OCI-LY1 (cell line): ENCODE measurements around the gene HSFX2.

Experiments used
- H2AFZ ChIP-seq: fragments of 200-600 bp; sonication (generic), shearing (Covaris generic); 2 replicates; pipeline ENCODE4 v1.6.0; 2014; ENCODE audit warnings: antibody characterized with exemption, mild to moderate bottlenecking, low read length
- H3F3A ChIP-seq: fragments of 200-600 bp; sonication (generic), shearing (Covaris generic); 2 replicates; pipeline ENCODE4 v1.6.0; 2014; ENCODE audit warnings: mild to moderate bottlenecking, antibody characterized with exemption, low read length, moderate library complexity; ENCODE audit not compliant: insufficient read depth
- H3K27ac ChIP-seq: fragments of 200-600 bp; sonication (generic); 2 replicates; pipeline ENCODE4 v1.5.1; 2014; ENCODE audit warnings: low read length, mixed run types, mild to moderate bottlenecking, low read depth; ENCODE audit not compliant: poor library complexity, severe bottlenecking
- H3K27me3 ChIP-seq: fragments of 200-600 bp; sonication (generic); 2 replicates; pipeline ENCODE4 v1.6.0; 2014; ENCODE audit warnings: antibody characterized with exemption, mild to moderate bottlenecking, low read length, moderate library complexity; ENCODE audit not compliant: insufficient read depth
- H3K36me3 ChIP-seq: fragments of 200-600 bp; sonication (generic); 2 replicates; pipeline ENCODE4 v1.6.1; 2014; ENCODE audit warnings: mild to moderate bottlenecking, antibody characterized with exemption, low read length, moderate library complexity, mixed read lengths; ENCODE audit not compliant: insufficient read depth
- H3K4me1 ChIP-seq: fragments of 200-600 bp; sonication (generic); 2 replicates; pipeline ENCODE4 v1.5.1; 2014; ENCODE audit warnings: mild to moderate bottlenecking, low read length, moderate library complexity; ENCODE audit not compliant: insufficient read depth, severe bottlenecking
- H3K4me2 ChIP-seq: fragments of 200-600 bp; sonication (generic), shearing (Covaris generic); 2 replicates; pipeline ENCODE4 v1.6.1; 2014; ENCODE audit warnings: low read length
- H3K4me3 ChIP-seq: fragments of 200-600 bp; sonication (generic); 2 replicates; pipeline ENCODE4 v1.5.1; 2014; ENCODE audit warnings: low read length, low read depth, mild to moderate bottlenecking, mixed read lengths; ENCODE audit not compliant: poor library complexity, severe bottlenecking
- H3K79me2 ChIP-seq: fragments of 200-600 bp; shearing (Covaris generic); 2 replicates; pipeline ENCODE4 v1.6.1; 2016; ENCODE audit warnings: mixed run types, low read length, mixed read lengths; ENCODE audit not compliant: insufficient read depth
- H3K9ac ChIP-seq: fragments of 200-600 bp; sonication (generic), shearing (Covaris generic); 2 replicates; pipeline ENCODE4 v1.6.1; 2014; ENCODE audit warnings: mild to moderate bottlenecking, low read length, mixed read lengths
- H3K9me2 ChIP-seq: fragments of 200-600 bp; sonication (generic), shearing (Covaris generic); 2 replicates; pipeline ENCODE4 v1.6.1; 2014; ENCODE audit warnings: low read depth, mild to moderate bottlenecking, low read length, mixed read lengths
- H3K9me3 ChIP-seq: fragments of 200-600 bp; shearing (Covaris generic); 2 replicates; pipeline ENCODE4 v1.6.1; 2014; ENCODE audit warnings: low read length, mixed read lengths
- H4K20me1 ChIP-seq: fragments of 200-600 bp; sonication (generic), shearing (Covaris generic); 2 replicates; pipeline ENCODE4 v1.6.0; 2016; ENCODE audit warnings: mild to moderate bottlenecking, low read length; ENCODE audit not compliant: insufficient read depth
- CTCF ChIP-seq: fragments of 200-600 bp; sonication (generic), shearing (Covaris generic); IDR thresholded peaks from 2 replicates; pipeline ENCODE4 v1.5.1; 2017; ENCODE audit warnings: mild to moderate bottlenecking, antibody characterized with exemption, low read length, moderate library complexity, mixed read lengths
- EZH2 ChIP-seq: fragments of 200-600 bp; sonication (generic), shearing (Covaris generic); IDR thresholded peaks from 2 replicates; pipeline ENCODE4 v1.8.0; 2017; ENCODE audit warnings: borderline replicate concordance, mixed run types, mild to moderate bottlenecking, antibody characterized with exemption, low read length, moderate library complexity, mixed read lengths

The HSFX2 gene

GRCh38 chrX:149631234-149632165, 36.4 kb upstream of the HSFX2 start, which contains the start of gene TMEM185A:
TMEM185A (minus strand) TSS chrX:149631792; CDS start chrX:149631580, 212 bp downstream.
- TF ChIP-seq EZH2 (no peak), CTCF (no peak)
- Histone ChIP-seq H3K27me3 (no peaks in the 10 kb centered on the region), H2AFZ (no peak within 1 kb of the TSS), H3K9ac (peak within 1 kb of the TSS; percentile 72), H3K36me3 (no peaks in the 10 kb centered on the region), H3K4me3 (peak within 1 kb of the TSS; percentile 83), H3K4me1 (peaks cover 13% of the 10 kb centered on the region), H3K4me2 (peak within 1 kb of the TSS; percentile 83), H3K27ac (no peak within 1 kb of the TSS), H3K9me2 (no peaks in the 10 kb centered on the region), H3K9me3 (no peaks in the 10 kb centered on the region), H3F3A (no peaks in the 10 kb centered on the region), H3K79me2 (no peaks in the 10 kb centered on the region), H4K20me1 (no peaks in the 10 kb centered on the region)

- Histone ChIP-seq H3K79me2 (no peaks in the 10 kb centered on the region), H3K9me2 (no peaks in the 10 kb centered on the region), H4K20me1 (no peaks in the 10 kb centered on the region), H3K36me3 (no peaks in the 10 kb centered on the region), H3F3A (no peaks in the 10 kb centered on the region), H3K4me2 (peak overlapping the region; percentile 83), H3K27ac (no peak overlapping the region), H3K9me3 (no peaks in the 10 kb centered on the region), H3K27me3 (no peaks in the 10 kb centered on the region), H3K9ac (peak overlapping the region; percentile 72), H3K4me3 (peak overlapping the region; percentile 83), H3K4me1 (peaks cover 13% of the 10 kb centered on the region), H2AFZ (no peak overlapping the region)
- TF ChIP-seq EZH2 (no peak), CTCF (no peak)
Observed at GRCh38 chrX:149630681-149631233, 35.6 kb upstream of the HSFX2 start.

- no peaks in the 10 kb centered on the region for H3F3A ChIP-seq
- no peaks in the 10 kb centered on the region for H3K27me3 ChIP-seq
- peak overlapping the region; percentile 83 for H3K4me2 ChIP-seq
- no peak overlapping the region for H3K27ac ChIP-seq
- peaks cover 13% of the 10 kb centered on the region for H3K4me1 ChIP-seq
- no peak for TF ChIP-seq CTCF
- no peaks in the 10 kb centered on the region for H4K20me1 ChIP-seq
- H3K9me3 ChIP-seq, result no peaks in the 10 kb centered on the region
- H3K9ac ChIP-seq, result no peak overlapping the region
- no peaks in the 10 kb centered on the region for H3K36me3 ChIP-seq
- H2AFZ ChIP-seq, result no peak overlapping the region
- H3K4me3 ChIP-seq, result no peak overlapping the region
- no peaks in the 10 kb centered on the region for H3K9me2 ChIP-seq
- H3K79me2 ChIP-seq, result no peaks in the 10 kb centered on the region
Observed at GRCh38 chrX:149629730-149630387, 34.7 kb upstream of the HSFX2 start.
